HepG2 (cell line): Measurements from ENCODE around the gene ZNF446. TPM values are rescaled to one million over a fixed set of nuclear protein-coding genes. Genes with fewer than 3 reads are reported as not detected.

Source experiments
- ATAC-seq: fragments of 200-7000 bp; cut with Tn5 transposase; 3 replicates; pipeline ENCODE4 v1.9.1; 2020; ENCODE audit warnings: mild to moderate bottlenecking, moderate library complexity
- BruUV-seq: library from RNA; stranded (reverse); fragments of 400-500 nt; replicated peaks from 2 replicates; lab custom pipeline; 2021; lab: Mats Ljungman, UMichigan
- CTCF ChIA-PET: fragments of 300-600 bp; formaldehyde crosslinking; extraction: SDS; loops from one replicate; lab custom pipeline; 2021; ENCODE audit warnings: low total read pairs, inconsistent platforms, low intra/inter-chr PET ratio; lab: Yijun Ruan, JAX
- POLR2A ChIA-PET: fragments of 350-600 bp; sonication (Branson Sonifier 250); formaldehyde crosslinking; loops from one replicate; lab custom pipeline; 2020; ENCODE audit warnings: antibody characterized with exemption, inconsistent platforms; lab: Yijun Ruan, JAX
- DNase-seq: peaks from one replicate; pipeline ENCODE4 v3.0.0-alpha.2; 2015; ENCODE audit warnings: low spot score
- FAIRE-seq: peaks from 3 replicates; lab custom pipeline; 2011; peaks lifted over from hg19 to GRCh38; lab: Jason Lieb, UNC
- H2AFZ ChIP-seq: one replicate; pipeline ENCODE4 v1.6.1; 2011; ENCODE audit warnings: low read length, inconsistent platforms
- H3K27ac ChIP-seq: fragments of 300-600 bp; 3 replicates; pipeline ENCODE4 v1.8.0; 2011; ENCODE audit warnings: mixed run types, mild to moderate bottlenecking, mixed read lengths, low read length, inconsistent platforms; ENCODE audit not compliant: insufficient read depth; ENCODE audit errors: extremely low read length
- H3K27me3 ChIP-seq, 2 experiments: fragments of 200-600 bp in 1 of 2; 2 replicates in 1 of 2; 3 replicates in 1 of 2; pipeline versions ENCODE4 v1.6.0 to v1.8.0; 2011; ENCODE audit warnings: low read length in 2 of 2, mild to moderate bottlenecking in 2 of 2, moderate library complexity in 2 of 2, inconsistent platforms in 1 of 2; ENCODE audit not compliant: insufficient read depth in 2 of 2, control insufficient read depth in 1 of 2
- H3K36me3 ChIP-seq, 2 experiments: fragments of 200-600 bp in 1 of 2; replicated peaks in 1 of 2; 2 replicates in 1 of 2; 3 replicates in 1 of 2; pipeline versions ENCODE4 v1.5.1 to v1.8.0; 2011; ENCODE audit warnings: low read length in 2 of 2, inconsistent platforms in 1 of 2; ENCODE audit not compliant: insufficient read depth in 2 of 2, control insufficient read depth in 1 of 2
- H3K4me1 ChIP-seq: 2 replicates; pipeline ENCODE4 v1.5.1; 2012; ENCODE audit warnings: low read length, inconsistent platforms; ENCODE audit not compliant: insufficient read depth
- H3K4me2 ChIP-seq: 2 replicates; pipeline ENCODE4 v1.6.0; 2011; ENCODE audit warnings: low read depth, low read length, inconsistent platforms
- H3K4me3 ChIP-seq, 3 experiments: fragments of 200-600 bp in 1 of 3; sonication (generic), shearing (Covaris generic) in 1 of 3; replicated peaks in 1 of 3; 2 replicates each; pipeline ENCODE4 v1.5.1; 2011 to 2016; ENCODE audit warnings: low read length in 3 of 3, inconsistent platforms in 2 of 3, low read depth in 2 of 3, mild to moderate bottlenecking in 2 of 3, control low read depth in 1 of 3, mixed read lengths in 1 of 3; ENCODE audit not compliant: insufficient read depth in 1 of 3
- H3K79me2 ChIP-seq: one replicate; pipeline ENCODE4 v1.6.1; 2011; ENCODE audit warnings: low read length, inconsistent platforms; ENCODE audit not compliant: insufficient read depth
- H3K9ac ChIP-seq: 2 replicates; pipeline ENCODE4 v1.6.0; 2011; ENCODE audit warnings: mild to moderate bottlenecking, low read depth, low read length, inconsistent platforms; ENCODE audit not compliant: insufficient read depth
- H3K9me3 ChIP-seq: 2 replicates; pipeline ENCODE4 v1.5.1; 2012; ENCODE audit warnings: mild to moderate bottlenecking, low read length
- H4K20me1 ChIP-seq: 2 replicates; pipeline ENCODE4 v1.6.0; 2011; ENCODE audit warnings: inconsistent platforms, mild to moderate bottlenecking, low read length, moderate library complexity; ENCODE audit not compliant: insufficient read depth
- CENPT ChIP-seq: sonication (generic); formaldehyde crosslinking; IDR thresholded peaks from 2 replicates; pipeline ENCODE4 v1.8.0; 2022; ENCODE audit warnings: low read depth, mild to moderate bottlenecking, moderate library complexity, missing genetic modification reagents
- FOXK1 ChIP-seq: sonication (generic); formaldehyde crosslinking; IDR thresholded peaks from 2 replicates; pipeline ENCODE4 v1.4.0; 2020; ENCODE audit warnings: low read depth, missing genetic modification reagents, borderline replicate concordance
- GZF1 ChIP-seq: sonication (generic); formaldehyde crosslinking; IDR thresholded peaks from 2 replicates; pipeline ENCODE4 v1.5.1; 2020; ENCODE audit warnings: mild to moderate bottlenecking, missing genetic modification reagents
- HINFP ChIP-seq: sonication (generic); formaldehyde crosslinking; IDR thresholded peaks from 2 replicates; pipeline ENCODE4 v1.4.0; 2020; ENCODE audit warnings: low read depth, mild to moderate bottlenecking, missing genetic modification reagents
- HOMEZ ChIP-seq: IDR thresholded peaks from 2 replicates; pipeline ENCODE4 v1.6.1; 2016; ENCODE audit warnings: low read depth
- MNT ChIP-seq: fragments of 450-650 bp; IDR thresholded peaks from 2 replicates; pipeline ENCODE4 v1.6.1; 2016
- SALL2 ChIP-seq: sonication (generic); formaldehyde crosslinking; IDR thresholded peaks from 2 replicates; pipeline ENCODE4 v1.8.1; 2023; ENCODE audit warnings: mild to moderate bottlenecking, missing genetic modification reagents, inconsistent platforms
- SATB2 ChIP-seq: sonication (generic); formaldehyde crosslinking; IDR thresholded peaks from 2 replicates; pipeline ENCODE4 v1.5.0; 2020; ENCODE audit warnings: missing genetic modification reagents
- SMAD3 ChIP-seq: sonication (generic); formaldehyde crosslinking; IDR thresholded peaks from 2 replicates; pipeline ENCODE4 v1.4.0; 2020; ENCODE audit warnings: missing genetic modification reagents
- SRSF4 ChIP-seq: fragments of 200-400 bp; formaldehyde crosslinking; IDR thresholded peaks from one replicate; pipeline ENCODE4 v1.6.1; 2018; ENCODE audit warnings: mild to moderate bottlenecking, low read depth, low read length, moderate library complexity; ENCODE audit not compliant: poor library complexity, severe bottlenecking
- ZBTB10 ChIP-seq: sonication (generic); formaldehyde crosslinking; IDR thresholded peaks from 2 replicates; pipeline ENCODE4 v1.4.0; 2020; ENCODE audit warnings: missing genetic modification reagents, borderline replicate concordance
- ZBTB14 ChIP-seq: sonication (generic); formaldehyde crosslinking; IDR thresholded peaks from 2 replicates; pipeline ENCODE4 v1.4.0; 2020; ENCODE audit warnings: missing genetic modification reagents
- ZNF790 ChIP-seq: sonication (generic); formaldehyde crosslinking; IDR thresholded peaks from 2 replicates; pipeline ENCODE4 v1.8.0; 2022; ENCODE audit warnings: missing genetic modification reagents, mild to moderate bottlenecking, borderline replicate concordance
- WGBS: methylation state at CpG from one replicate; pipeline ENCODE4 v1.1.6; 2017; ENCODE audit warnings: low lambda C conversion rate; 5-methylcytosine and 5-hydroxymethylcytosine counted together
- in situ Hi-C: cut with HindIII; loops from 2 replicates; pipeline ENCODE4 v1.10.0; 2017; ENCODE audit warnings: low pct_unique_long_range_greater_than_20kb; ENCODE audit not compliant: extremely low pct_ligation_motif_present
- intact Hi-C: fragments of 100-400 bp; cut with micrococcal nuclease; formaldehyde crosslinking; loops from one replicate; pipeline ENCODE4 v1.10.0; 2022; ENCODE audit not compliant: unreplicated experiment
- polyA plus RNA-seq, 8 experiments: library from polyadenylated mRNA; depleted of rRNA in 3 of 8; stranded (reverse) in 7 of 8; unstranded in 1 of 8; fragments of >200 nt; fragmentation: Illumina TruSeq in 4 of 8; extraction: Trizol in 4 of 8; gene quantifications; 2 replicates each; pipeline versions ENCODE4 v1.2.1 to v1.2.3, GENCODE V29; 2011 to 2016; ENCODE audit warnings: low read depth in 4 of 8, missing spikeins in 1 of 8, mixed read lengths in 1 of 8; ENCODE audit not compliant: insufficient read depth in 1 of 8
- total RNA-seq, 5 experiments: library from RNA; depleted of rRNA; stranded (reverse); fragments of >200 nt; fragmentation: Illumina TruSeq; extraction: Trizol; gene quantifications; 2 replicates each; pipeline ENCODE4 v1.2.3, GENCODE V29; 2016; ENCODE audit warnings: low read depth in 1 of 5

The ZNF446 gene
- total and polyA plus RNA-seq, 2 of the 13 experiments (the other 11 are each of a cell fraction or from before 2014, with no cell fraction given), result 3.0 to 3.6 TPM

- TF ChIP-seq CENPT (CRISPR knock-in tag) (no peak), SALL2 (CRISPR knock-in tag) (peak; percentile 47; the same call in 1 of the 2 replicates), FOXK1 (peak; percentile 75; the same call in 1 of the 2 replicates), SMAD3 (CRISPR knock-in tag) (peak; percentile 49; the same call in 1 of the 2 replicates), ZNF790 (CRISPR knock-in tag) (no peak), HOMEZ (peak; percentile 6; the same call in 1 of the 2 replicates)
- TF ChIP-seq, all 625 proteins: peak for 144
These were observed 24.6 kb upstream of the ZNF446 start, which contains the start of gene ZNF324B (continued) for GRCh38 chr19:58451358-58452101.

- in situ Hi-C loops, result no loop called here
- Histone ChIP-seq H3K27ac (no peak overlapping the region), H3K79me2 (no peaks in the 10 kb centered on the region), H4K20me1 (no peaks in the 10 kb centered on the region), H3K4me1 (peaks cover 7% of the 10 kb centered on the region), H3K4me3 (no peak overlapping the region), H3K9me3 (peaks cover 14% of the 10 kb centered on the region), H3K4me2 (no peak overlapping the region), H3K9ac (no peak overlapping the region), H3K27me3 (no peaks in the 10 kb centered on the region), H3K36me3 (no peaks in the 10 kb centered on the region), H2AFZ (no peak overlapping the region)
- ChIA-PET CTCF (no interaction called here), POLR2A (no interaction called here)
- intact Hi-C loops, result loop anchor here (5.0 kb wide), 1 partner anchor 46 kb away; the partner anchor contains the start of gene ZNF584
- no TSS peak for BruUV-seq
- FAIRE-seq (no peak), DNase-seq (no peak), ATAC-seq (no peak)
- 100% methylated on average over 1 of the region's 6 CpGs for WGBS
- TF ChIP-seq ZBTB10 (CRISPR knock-in tag), result no peak
- no peak for TF ChIP-seq HINFP (CRISPR knock-in tag)
- no peak for TF ChIP-seq MNT
- TF ChIP-seq SATB2 (CRISPR knock-in tag), result no peak
- no peak for TF ChIP-seq ZBTB14
- TF ChIP-seq GZF1, result no peak
- no peak for TF ChIP-seq SRSF4
These were observed 22.4 kb upstream of the ZNF446 start for GRCh38 chr19:58453743-58454142.
